HG03442 (cell line): Measurements from ENCODE around the gene IL25.
"Not testable (repeated sequence)": the region's sequence is repeated elsewhere in the genome, so short reads cannot be mapped to it uniquely, and the experiment has no call there.

Experiments
- ATAC-seq: cut with Tn5 transposase; IDR thresholded peaks from one replicate; pipeline ENCODE4 v1.9.1; 2021; ENCODE audit warnings: mild to moderate bottlenecking, moderate library complexity; ENCODE audit not compliant: unreplicated experiment

The IL25 gene

DNA sequence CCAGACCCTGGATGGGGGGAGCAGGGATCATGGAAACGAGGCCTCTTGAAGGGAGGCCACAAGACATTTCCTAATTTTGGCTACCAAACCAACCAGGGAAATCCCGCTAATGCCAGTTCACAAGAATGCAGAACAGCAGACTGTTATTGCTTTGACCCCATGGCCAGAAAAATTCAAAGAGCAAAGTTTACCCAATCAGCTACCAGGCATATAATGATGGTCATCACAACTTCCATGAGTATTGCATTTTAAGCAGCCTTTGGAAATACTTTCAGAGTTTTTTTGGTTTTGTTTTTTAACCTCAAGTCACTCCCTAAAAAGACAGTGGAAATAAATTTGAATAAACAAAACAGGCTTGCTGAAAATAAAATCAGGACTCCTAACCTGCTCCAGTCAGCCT, at the start of gene IL25:
TSS of gene IL25 (plus strand) at position 301 of the 400 bp plus-strand sequence.
- ATAC-seq = no peak

DNA sequence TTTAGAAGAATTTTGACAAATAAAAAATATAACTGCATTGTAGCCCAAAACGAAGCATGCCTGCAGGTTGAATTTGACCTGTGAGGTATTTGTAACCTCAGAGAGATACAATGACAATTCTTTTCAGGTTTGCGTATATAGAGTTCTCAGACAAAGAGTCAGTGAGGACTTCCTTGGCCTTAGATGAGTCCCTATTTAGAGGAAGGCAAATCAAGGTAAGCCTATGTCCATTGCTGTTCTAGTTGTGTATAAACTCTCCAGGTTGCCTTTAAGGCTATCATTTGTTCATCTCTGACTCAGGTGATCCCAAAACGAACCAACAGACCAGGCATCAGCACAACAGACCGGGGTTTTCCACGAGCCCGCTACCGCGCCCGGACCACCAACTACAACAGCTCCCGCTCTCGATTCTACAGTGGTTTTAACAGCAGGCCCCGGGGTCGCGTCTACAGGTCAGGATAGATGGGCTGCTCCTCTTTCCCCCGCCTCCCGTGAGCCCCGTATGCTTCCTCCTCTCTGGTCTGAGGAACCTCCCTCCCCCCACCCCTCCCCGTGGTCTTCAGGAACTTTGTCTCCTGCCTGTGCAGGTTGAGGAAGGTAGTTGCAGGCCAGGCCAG, 48.7 kb upstream of the IL25 start:
- ATAC-seq = no peak

- no peak for ATAC-seq
Measured at GRCh38 chr14:23324455-23324846, 48.2 kb upstream of the IL25 start.

DNA sequence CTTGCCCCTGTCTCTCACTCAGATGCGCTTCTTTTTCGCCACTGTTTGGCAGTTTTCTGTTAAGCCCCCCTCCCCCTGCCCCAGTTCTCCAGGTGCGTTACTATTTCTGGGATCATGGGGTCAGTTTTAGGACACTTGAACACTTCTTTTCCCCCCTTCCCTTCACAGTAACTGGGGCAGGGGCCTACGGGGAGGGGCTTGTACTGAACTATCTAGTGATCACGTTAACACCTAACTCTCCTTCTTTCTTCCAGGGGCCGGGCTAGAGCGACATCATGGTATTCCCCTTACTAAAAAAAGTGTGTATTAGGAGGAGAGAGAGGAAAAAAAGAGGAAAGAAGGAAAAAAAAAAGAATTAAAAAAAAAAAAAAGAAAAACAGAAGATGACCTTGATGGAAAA, 47.6 kb upstream of the IL25 start:
- no peak for ATAC-seq

- ATAC-seq = not testable (repeated sequence)
Measured at GRCh38 chr14:23325746-23326145, 46.9 kb upstream of the IL25 start.

DNA sequence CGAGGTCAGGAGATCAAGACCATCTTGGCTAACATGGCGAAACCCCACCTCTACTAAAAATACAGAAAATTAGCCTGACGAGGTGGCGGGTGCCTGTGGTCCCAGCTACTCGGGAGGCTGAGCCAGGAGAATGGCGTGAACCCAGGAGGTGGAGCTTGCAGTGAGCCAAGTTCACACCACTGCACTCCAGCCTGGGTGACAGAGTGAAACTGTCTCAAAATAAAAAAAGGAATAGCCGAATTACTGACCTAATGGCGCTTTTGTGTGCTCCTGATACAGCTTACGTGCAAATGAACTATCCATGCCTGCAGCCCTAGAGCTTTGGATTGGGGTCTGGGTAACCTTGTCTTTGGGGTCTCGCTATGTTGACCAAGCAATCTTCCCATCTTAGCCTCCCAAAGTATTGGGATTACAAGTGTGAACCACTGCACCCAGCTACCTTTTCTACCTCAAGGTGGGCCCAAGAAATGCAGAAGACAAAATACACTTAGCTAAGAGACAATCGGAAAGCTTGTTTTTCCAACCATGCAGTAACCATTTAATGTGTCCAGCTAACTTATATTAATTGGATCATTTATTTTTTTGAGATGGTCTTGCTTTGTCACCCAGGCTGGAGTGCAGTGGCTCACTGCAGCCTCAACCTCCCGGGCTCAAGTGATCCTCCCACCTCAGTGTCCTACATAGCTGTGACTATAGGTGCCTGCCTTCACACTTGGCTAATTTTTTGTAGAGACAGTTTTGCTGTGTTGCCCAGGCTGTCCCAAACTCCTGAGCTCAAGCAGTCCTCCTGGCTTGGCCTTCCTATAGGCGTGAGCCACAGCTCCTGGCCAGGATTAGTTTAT, 45.9 kb upstream of the IL25 start:
- no peak for ATAC-seq

DNA sequence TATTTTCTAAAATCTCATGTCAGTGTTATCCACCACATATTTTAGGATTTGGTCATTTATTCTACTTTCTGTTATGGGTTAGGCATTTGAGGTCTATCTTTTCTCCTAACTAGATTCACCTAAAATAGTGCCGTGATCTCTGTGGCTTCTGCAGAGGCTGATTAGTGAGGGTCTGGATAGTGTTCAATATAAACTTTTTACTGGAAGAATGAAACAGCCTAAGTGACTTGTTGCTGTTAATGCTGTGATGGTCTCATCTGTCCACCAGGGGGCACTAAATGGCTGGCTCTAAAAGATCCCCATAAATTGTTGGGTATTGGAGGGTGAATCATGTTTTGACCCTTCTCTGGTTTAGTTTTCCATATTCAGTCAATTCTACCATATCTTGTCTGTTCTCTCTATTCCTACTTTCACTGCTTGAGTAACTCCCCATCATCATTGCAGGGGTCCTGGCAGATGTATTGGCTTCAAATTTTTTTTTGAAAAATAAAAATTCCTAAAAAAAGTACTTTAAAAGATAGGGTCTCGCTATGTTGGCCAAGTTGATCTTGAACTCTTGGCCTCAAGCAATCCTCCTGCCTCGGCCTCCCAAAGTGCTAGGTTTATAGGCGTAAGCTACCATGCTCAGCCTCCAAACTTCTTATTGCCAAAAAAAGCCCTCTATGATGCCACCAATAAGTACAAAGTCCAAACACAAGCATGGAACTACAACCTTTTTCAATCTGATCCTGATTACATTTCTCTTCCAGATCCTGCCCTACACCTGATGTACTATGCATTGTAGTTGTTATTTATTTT, 44.5 kb upstream of the IL25 start:
- ATAC-seq = peak; percentile 64

DNA sequence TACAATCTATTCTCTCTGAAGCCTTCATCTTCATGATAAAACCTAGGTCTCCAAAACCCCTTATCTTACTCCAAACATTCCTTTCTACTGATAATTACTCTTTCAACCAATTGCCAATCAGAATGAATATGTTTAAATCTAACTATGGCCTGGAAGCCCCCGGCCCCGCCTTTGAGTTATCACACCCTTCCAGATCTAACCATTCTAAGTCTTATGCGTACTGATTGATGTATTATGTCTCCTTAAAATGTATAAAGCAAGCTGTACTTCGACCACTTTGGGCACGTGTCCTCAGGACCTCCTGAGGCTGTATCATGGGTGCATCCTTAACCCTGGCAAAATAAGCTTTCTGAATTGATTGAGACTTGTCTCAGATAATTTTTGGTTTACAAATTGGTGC, 37.0 kb upstream of the IL25 start:
- ATAC-seq = no peak

- no peak for ATAC-seq
Measured at GRCh38 chr14:23339506-23340268, 32.9 kb upstream of the IL25 start.

- ATAC-seq = no peak
Measured at GRCh38 chr14:23344481-23344880, 28.1 kb upstream of the IL25 start.

GRCh38 chr14:23345987-23346692, 26.5 kb upstream of the IL25 start:
- ATAC-seq = no peak

DNA sequence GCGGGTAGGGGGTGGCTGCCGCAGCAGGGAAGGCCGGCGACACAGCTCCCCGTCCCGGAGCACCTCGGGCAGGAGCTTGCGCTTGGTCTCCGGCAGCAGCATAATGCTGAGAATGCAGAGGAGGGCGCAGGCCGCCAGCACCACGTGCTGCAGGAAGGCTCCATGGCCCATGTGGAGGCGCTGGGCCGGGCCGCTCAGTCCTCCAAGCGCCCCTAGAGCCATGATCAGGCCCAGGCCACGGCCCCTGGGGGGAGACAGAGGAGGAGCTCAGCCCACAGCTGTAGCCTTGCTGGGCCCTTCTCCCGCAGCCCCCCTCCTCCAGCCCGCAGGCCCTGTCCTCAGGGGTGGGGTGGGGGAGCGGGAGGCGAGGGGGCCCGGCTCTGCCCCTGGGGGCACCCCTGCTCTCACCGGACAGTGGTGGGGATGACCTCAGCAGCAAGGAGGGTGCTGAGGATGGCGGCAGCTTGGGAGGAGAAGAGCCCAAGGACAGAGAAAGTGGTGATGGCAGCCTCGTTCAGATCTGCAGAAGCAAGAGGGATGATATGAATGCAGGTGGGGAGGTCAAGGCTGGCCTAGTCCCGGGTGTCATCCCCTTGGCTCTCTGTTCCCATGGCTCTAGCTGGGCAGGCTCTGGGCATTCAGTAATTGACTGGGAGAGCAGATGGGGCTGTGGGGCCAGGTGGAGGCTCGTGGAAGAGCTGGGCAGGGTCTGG, 25.8 kb upstream of the IL25 start:
- no peak for ATAC-seq

- ATAC-seq = no peak
Measured at GRCh38 chr14:23347406-23348296, 25.0 kb upstream of the IL25 start.

DNA sequence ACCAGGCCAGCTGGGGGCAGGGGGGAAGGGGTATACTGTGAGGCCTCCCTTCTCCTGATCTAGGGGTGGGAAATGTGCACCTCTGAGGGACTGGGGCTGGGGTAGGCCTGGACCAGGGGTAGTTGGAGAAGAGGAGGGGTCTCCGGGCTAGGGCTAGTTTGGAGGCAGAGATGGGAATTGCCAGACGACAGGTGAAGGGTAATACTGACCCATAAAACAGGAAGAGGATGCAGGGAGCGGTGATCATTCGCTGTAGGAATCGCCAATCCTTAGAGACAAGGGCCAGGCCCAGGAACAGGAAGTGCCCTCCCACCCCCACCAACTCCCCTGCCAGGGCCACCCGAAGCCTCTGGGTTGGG, 24.3 kb upstream of the IL25 start:
- no peak for ATAC-seq

DNA sequence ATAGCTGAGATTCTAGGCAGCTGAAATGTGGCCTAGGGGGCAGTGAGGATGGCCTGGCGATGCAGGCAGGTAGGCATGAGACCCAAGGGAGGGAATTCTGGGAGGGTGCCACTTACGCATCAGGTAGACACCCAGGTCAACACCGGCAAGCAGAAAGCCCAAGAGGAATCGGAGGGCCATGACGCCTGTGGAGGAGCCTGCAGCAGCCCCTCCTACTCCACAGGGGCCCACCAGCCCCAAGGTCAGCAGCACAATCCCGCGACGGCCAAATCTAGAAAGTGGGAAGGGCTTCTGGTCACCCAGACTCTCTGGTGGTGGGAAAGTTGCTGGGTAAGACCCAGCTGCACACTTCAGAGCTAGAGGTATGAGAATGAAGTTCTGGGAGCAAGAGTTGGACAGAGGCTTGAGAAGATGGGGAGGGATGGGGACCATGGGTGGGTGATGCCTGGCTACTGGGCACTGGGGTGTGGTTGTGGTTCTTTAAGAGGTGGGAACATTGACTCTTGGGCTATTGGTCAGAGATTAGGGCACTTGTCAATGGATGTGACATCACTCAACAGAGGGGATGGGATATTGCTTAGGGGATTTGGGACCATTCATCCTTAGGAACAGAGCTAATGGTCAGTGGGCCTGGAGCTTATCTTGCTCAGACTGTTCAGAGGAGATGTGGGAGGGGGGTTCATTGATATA, 23.3 kb upstream of the IL25 start:
- ATAC-seq = no peak

- no peak for ATAC-seq
Measured at GRCh38 chr14:23351681-23352505, 20.7 kb upstream of the IL25 start.
